Activated CD4-positive, alpha-beta memory T cell treated with anti-CD3 and anti-CD28 coated beads, Interleukin-2, amount 10 ng/mL, durations not matched to agents 7 days and 5 days (primary cell): Measurements from ENCODE around the gene EBP. TPM values are rescaled to one million over a fixed set of nuclear protein-coding genes. Genes with fewer than 3 reads are reported as not detected.
A peak's percentile ranks its signal among the peaks of the same experiment; 100 is the strongest.
"Not testable (repeated sequence)": the region's sequence is repeated elsewhere in the genome, so short reads cannot be mapped to it uniquely, and the experiment has no call there.

Source experiments
- CTCF ChIA-PET: fragments of 350-600 bp; sonication (Branson Sonifier 250); formaldehyde crosslinking; loops from one replicate; lab custom pipeline; 2021; ENCODE audit warnings: antibody characterized with exemption, inconsistent platforms; lab: Charles Lee
- POLR2A ChIA-PET: fragments of 350-600 bp; sonication (Branson Sonifier 250); formaldehyde crosslinking; loops from one replicate; lab custom pipeline; 2021; ENCODE audit warnings: antibody characterized with exemption; lab: Charles Lee
- DNase-seq: peaks from one replicate; pipeline ENCODE4 v3.0.0-alpha.2; 2020
- H3K27ac Mint-ChIP-seq: one replicate; pipeline ENCODE4 v1.8.0; 2021; ENCODE audit warnings: mild to moderate bottlenecking, mixed read lengths
- H3K27me3 Mint-ChIP-seq: one replicate; pipeline ENCODE4 v1.8.0; 2021; ENCODE audit warnings: mixed read lengths
- H3K36me3 Mint-ChIP-seq: one replicate; pipeline ENCODE4 v1.8.0; 2021; ENCODE audit warnings: low read depth, mixed read lengths
- H3K4me1 Mint-ChIP-seq: one replicate; pipeline ENCODE4 v1.8.0; 2021; ENCODE audit warnings: mixed read lengths
- H3K4me3 Mint-ChIP-seq: one replicate; pipeline ENCODE4 v1.8.0; 2021; ENCODE audit warnings: mild to moderate bottlenecking, mixed read lengths
- H3K9me3 Mint-ChIP-seq: one replicate; pipeline ENCODE4 v1.8.0; 2021; ENCODE audit warnings: mixed read lengths
- total RNA-seq, 2 experiments: library from RNA; stranded (reverse); gene quantifications; one replicate each; pipeline ENCODE4 v1.2.3, GENCODE V29; 2021

Gene EBP
- total RNA-seq, 2 experiments from 2014 or later, result 446 to 461 TPM

GRCh38 chrX:48532161-48532560, 10.6 kb downstream of the EBP start:
- Mint-ChIP-seq H3K27me3 (no peaks in the 10 kb centered on the region), H3K4me1 (peaks cover 47% of the 10 kb centered on the region), H3K36me3 (peaks cover 54% of the 10 kb centered on the region), H3K27ac (peak overlapping the region; percentile 97), H3K4me3 (no peak overlapping the region), H3K9me3 (no peaks in the 10 kb centered on the region)
- ChIA-PET CTCF (interaction anchor here (1.2 kb wide), 1 partner anchor 8 kb away, joined by 3 read pairs; no protein-coding TSS in a partner anchor), POLR2A (interaction anchor here (1.2 to 3.8 kb wide), 6 partner anchors 8 to 42 kb away, joined by 3 to 18 read pairs (median 10); partner anchors contain the start of genes EBP, RBM3 and TBC1D25)
- no peak for DNase-seq

DNA sequence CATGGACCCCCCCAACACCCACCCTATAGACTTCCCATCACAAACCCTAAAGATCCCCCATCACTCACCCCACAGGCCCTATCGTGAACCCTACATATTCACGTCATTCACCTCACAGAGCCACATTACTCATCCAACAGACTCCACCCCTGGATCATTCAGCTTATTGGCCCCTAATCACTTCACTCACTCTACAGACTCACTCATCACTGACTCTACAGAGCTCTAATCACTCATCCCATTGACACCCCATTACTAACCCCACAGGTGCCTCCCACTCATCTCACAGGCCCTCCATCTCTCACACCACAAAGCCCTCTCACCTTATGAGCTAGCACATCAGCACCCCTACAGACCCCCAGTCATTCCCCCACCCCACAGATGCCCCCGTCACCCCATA, 11.6 kb downstream of the EBP start:
- Mint-ChIP-seq H3K27me3 (no peaks in the 10 kb centered on the region), H3K4me3 (no peak overlapping the region), H3K4me1 (peaks cover 40% of the 10 kb centered on the region), H3K9me3 (no peaks in the 10 kb centered on the region), H3K27ac (peak overlapping the region; percentile 16), H3K36me3 (peaks cover 46% of the 10 kb centered on the region)
- DNase-seq, result no peak
- ChIA-PET CTCF (no interaction called here), POLR2A (interaction anchor here (2.6 kb wide), 1 partner anchor 41 kb away, joined by 16 read pairs; the partner anchor contains the start of gene RBM3)

DNA sequence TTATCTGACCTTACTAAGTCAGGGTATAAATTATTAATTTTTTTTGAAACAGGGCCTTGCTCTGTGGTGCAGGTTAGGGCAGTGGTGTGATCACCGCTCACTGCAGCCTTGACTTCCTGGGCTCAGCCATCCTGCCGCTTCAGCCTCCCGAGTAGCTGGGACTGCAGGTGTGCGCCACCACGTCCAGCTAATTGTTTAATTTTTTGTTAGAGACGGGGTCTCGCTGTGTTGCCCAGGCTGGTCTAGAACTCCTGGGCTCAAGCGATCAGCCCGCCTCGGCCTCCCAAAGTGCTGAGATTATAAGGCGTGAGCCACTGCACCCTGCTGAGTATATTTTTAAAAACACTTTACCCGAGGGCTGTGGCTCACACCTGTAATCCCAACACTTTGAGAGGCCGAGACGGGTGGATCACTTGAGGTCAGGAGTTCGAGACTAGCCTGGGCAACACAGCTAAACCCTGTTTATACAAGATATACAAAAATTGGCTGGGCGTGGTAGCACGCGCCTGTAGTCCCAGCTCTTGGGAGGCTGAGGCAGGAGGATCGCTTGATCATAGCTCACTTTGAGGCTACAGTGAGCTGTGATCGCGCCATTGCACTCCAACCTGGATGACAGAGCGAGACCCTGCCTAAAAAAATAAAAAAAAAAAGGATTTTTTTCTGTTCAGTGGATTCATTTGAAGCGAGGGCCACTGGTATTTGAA, 17.2 kb downstream of the EBP start:
- Mint-ChIP-seq H3K9me3 (no peaks in the 10 kb centered on the region), H3K36me3 (peaks cover 27% of the 10 kb centered on the region), H3K27ac (peak overlapping the region; percentile 95), H3K27me3 (no peaks in the 10 kb centered on the region), H3K4me3 (peak overlapping the region; percentile 93), H3K4me1 (peaks cover 30% of the 10 kb centered on the region)
- POLR2A ChIA-PET, result interaction anchor here (0.7 to 4.9 kb wide), 12 partner anchors 8 to 198 kb away, joined by 3 to 50 read pairs (median 4); partner anchors contain the start of genes EBP, FTSJ1 and RBM3
- no peak for DNase-seq
- CTCF ChIA-PET, result interaction anchor here (0.6 to 3.4 kb wide), 14 partner anchors 11 to 420 kb away, joined by 3 to 18 read pairs (median 6); partner anchors contain the start of genes EBP, FTSJ1, RBM3 and SLC38A5

GRCh38 chrX:48539345-48540027, 17.9 kb downstream of the EBP start, which contains the start of gene TBC1D25:
Gene TBC1D25 (plus strand): TSS chrX:48539714. CDS start chrX:48539798, 84 bp downstream.
- H3K27ac Mint-ChIP-seq, result peak within 1 kb of the TSS; percentile 95
- peaks cover 25% of the 10 kb centered on the region for H3K36me3 Mint-ChIP-seq

GRCh38 chrX:48540028-48540375, 18.4 kb downstream of the EBP start:
- POLR2A ChIA-PET, result interaction anchor here (0.7 to 4.9 kb wide), 14 partner anchors 9 to 984 kb away, joined by 3 to 50 read pairs (median 4); partner anchors contain the start of genes EBP, FTSJ1 and RBM3
- Mint-ChIP-seq H3K9me3 (no peaks in the 10 kb centered on the region), H3K27ac (peak overlapping the region; percentile 95), H3K4me3 (peak overlapping the region; percentile 93), H3K36me3 (peaks cover 26% of the 10 kb centered on the region), H3K4me1 (peaks cover 27% of the 10 kb centered on the region), H3K27me3 (no peaks in the 10 kb centered on the region)
- CTCF ChIA-PET, result interaction anchor here (0.7 to 3.4 kb wide), 14 partner anchors 8 to 462 kb away, joined by 3 to 18 read pairs (median 6); partner anchors contain the start of genes EBP, FTSJ1, GRIPAP1 and RBM3
- DNase-seq, result peak; percentile 65

More at GRCh38 chrX:48539345-48540027, 17.9 kb downstream of the EBP start, which contains the start of gene TBC1D25:
- POLR2A ChIA-PET, result interaction anchor here (0.7 to 4.9 kb wide), 21 partner anchors 9 to 983 kb away, joined by 3 to 50 read pairs (median 4); partner anchors contain the start of genes EBP, FTSJ1 and RBM3
- no peaks in the 10 kb centered on the region for H3K27me3 Mint-ChIP-seq
- peaks cover 29% of the 10 kb centered on the region for H3K4me1 Mint-ChIP-seq
- peak; percentile 97 for DNase-seq
- H3K4me3 Mint-ChIP-seq, result peak within 1 kb of the TSS; percentile 93
- H3K9me3 Mint-ChIP-seq, result no peaks in the 10 kb centered on the region
- CTCF ChIA-PET, result interaction anchor here (0.6 to 3.4 kb wide), 17 partner anchors 8 to 463 kb away, joined by 3 to 18 read pairs (median 4); partner anchors contain the start of genes EBP, FTSJ1, GRIPAP1 and RBM3

- Mint-ChIP-seq H3K4me3 (peak overlapping the region; percentile 93), H3K4me1 (peaks cover 24% of the 10 kb centered on the region)
- CTCF ChIA-PET, result interaction anchor here (0.8 to 3.4 kb wide), 10 partner anchors 9 to 462 kb away, joined by 3 to 18 read pairs (median 7); partner anchors contain the start of genes FTSJ1, GRIPAP1, RBM3 and SLC38A5
Observed at GRCh38 chrX:48540480-48540879, 18.9 kb downstream of the EBP start.

DNA sequence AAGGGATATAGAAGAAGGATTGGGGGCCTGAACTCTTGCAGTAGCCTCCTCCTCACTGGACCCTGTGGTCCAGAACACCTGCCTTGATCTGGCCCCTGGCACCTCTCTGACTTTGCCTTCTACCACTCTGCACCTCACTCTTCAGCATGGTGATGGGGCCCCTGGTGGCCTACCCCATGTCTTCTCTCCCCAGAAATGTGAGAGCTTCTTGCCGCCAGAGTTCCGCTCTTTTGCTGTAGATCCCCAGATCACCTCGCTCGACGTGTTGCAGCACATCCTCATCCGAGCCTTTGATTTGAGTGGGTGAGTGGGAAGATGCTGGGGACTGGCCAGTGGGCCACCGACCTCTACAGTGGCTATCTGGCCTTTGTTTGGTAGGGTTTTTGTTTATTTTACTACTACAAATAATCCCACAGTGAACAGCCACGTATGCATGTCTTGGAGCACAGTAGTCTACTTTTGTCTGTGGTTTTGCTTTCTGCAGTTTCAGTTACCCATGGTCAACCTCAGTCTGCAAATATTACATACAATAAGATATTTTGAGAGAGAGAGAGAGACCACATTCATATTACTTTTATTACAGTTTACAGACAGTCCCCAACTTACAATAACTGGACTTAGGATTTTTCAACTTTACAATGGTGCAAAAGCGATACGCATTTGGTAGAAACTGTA, 19.7 kb downstream of the EBP start:
- Mint-ChIP-seq H3K36me3 (peaks cover 27% of the 10 kb centered on the region), H3K9me3 (no peaks in the 10 kb centered on the region), H3K27me3 (no peaks in the 10 kb centered on the region), H3K27ac (peak overlapping the region; percentile 95), H3K4me3 (peak overlapping the region; percentile 93), H3K4me1 (peaks cover 22% of the 10 kb centered on the region)
- ChIA-PET CTCF (interaction anchor here (2.2 kb wide), 1 partner anchor 73 kb away, joined by 17 read pairs; the partner anchor contains the start of gene SLC38A5), POLR2A (interaction anchor here (1.5 to 4.9 kb wide), 3 partner anchors 11 to 33 kb away, joined by 18 to 50 read pairs (median 33); partner anchors contain the start of genes EBP and RBM3)
- no peak for DNase-seq

More at GRCh38 chrX:48540480-48540879, 18.9 kb downstream of the EBP start:
- DNase-seq, result no peak
- POLR2A ChIA-PET, result interaction anchor here (0.8 to 4.9 kb wide), 12 partner anchors 10 to 984 kb away, joined by 3 to 50 read pairs (median 5); partner anchors contain the start of genes EBP, FTSJ1 and RBM3
- no peaks in the 10 kb centered on the region for H3K9me3 Mint-ChIP-seq
- no peaks in the 10 kb centered on the region for H3K27me3 Mint-ChIP-seq
- H3K27ac Mint-ChIP-seq, result peak overlapping the region; percentile 95
- H3K36me3 Mint-ChIP-seq, result peaks cover 27% of the 10 kb centered on the region

GRCh38 chrX:48548871-48549270, 27.3 kb downstream of the EBP start:
- peaks cover 1% of the 10 kb centered on the region for H3K4me1 Mint-ChIP-seq
- DNase-seq, result no peak
- peaks cover 30% of the 10 kb centered on the region for H3K36me3 Mint-ChIP-seq
- H3K27ac Mint-ChIP-seq, result no peak overlapping the region
- ChIA-PET CTCF (no interaction called here), POLR2A (no interaction called here)
- H3K27me3 Mint-ChIP-seq, result no peaks in the 10 kb centered on the region
- no peaks in the 10 kb centered on the region for H3K9me3 Mint-ChIP-seq
- no peak overlapping the region for H3K4me3 Mint-ChIP-seq

- POLR2A ChIA-PET, H3K4me1 Mint-ChIP-seq, DNase-seq, CTCF ChIA-PET, H3K9me3 Mint-ChIP-seq, H3K27me3 Mint-ChIP-seq, H3K4me3 Mint-ChIP-seq, H3K27ac Mint-ChIP-seq: not testable (repeated sequence)
- peaks cover 38% of the 10 kb centered on the region for H3K36me3 Mint-ChIP-seq
Observed at GRCh38 chrX:48555731-48556325, 34.2 kb downstream of the EBP start.

DNA sequence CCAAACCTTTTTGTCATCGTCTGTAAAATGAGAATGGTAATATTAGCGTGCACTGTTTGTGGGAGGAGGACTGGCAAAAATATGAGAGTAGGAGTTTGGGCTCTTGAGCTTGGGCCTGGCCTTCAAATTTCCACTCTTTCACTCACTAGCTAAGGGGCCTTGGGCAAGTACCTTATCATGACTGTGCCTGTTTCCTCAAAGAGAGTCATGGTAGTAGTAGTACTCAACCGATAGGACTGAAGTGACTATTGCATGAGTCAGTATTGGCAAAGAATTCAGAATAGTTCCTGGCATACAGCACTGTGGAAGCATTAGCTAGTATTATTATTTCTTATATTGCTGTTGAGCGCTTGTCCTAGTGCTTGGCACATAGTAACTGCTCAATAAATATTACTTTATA, 36.7 kb downstream of the EBP start:
- H3K36me3 Mint-ChIP-seq, result peaks cover 46% of the 10 kb centered on the region
- DNase-seq, result no peak
- no peaks in the 10 kb centered on the region for H3K27me3 Mint-ChIP-seq
- no peaks in the 10 kb centered on the region for H3K9me3 Mint-ChIP-seq
- H3K4me3 Mint-ChIP-seq, result no peak overlapping the region
- no peaks in the 10 kb centered on the region for H3K4me1 Mint-ChIP-seq
- no peak overlapping the region for H3K27ac Mint-ChIP-seq
- POLR2A ChIA-PET, result interaction anchor here (1.0 to 1.3 kb wide), 2 partner anchors 16 to 19 kb away, joined by 4 read pairs; partner anchors contain the start of genes RBM3 and TBC1D25
- CTCF ChIA-PET, result no interaction called here

DNA sequence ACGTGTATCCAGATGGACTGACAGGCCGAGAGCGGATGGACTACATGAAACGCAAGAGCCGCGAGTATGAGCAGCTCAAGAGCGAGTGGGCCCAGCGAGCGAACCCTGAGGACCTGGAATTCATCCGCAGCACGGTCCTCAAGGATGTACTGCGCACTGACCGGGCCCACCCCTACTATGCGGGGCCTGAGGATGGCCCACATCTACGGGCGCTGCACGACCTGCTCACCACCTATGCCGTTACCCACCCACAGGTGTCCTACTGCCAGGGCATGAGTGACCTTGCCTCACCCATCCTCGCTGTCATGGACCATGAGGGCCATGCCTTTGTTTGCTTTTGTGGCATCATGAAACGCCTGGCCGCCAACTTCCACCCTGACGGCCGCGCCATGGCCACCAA, 38.0 kb downstream of the EBP start:
- DNase-seq, result no peak
- CTCF ChIA-PET, result no interaction called here
- POLR2A ChIA-PET, result no interaction called here
- no peaks in the 10 kb centered on the region for H3K9me3 Mint-ChIP-seq
- H3K4me1 Mint-ChIP-seq, result no peaks in the 10 kb centered on the region
- no peak overlapping the region for H3K27ac Mint-ChIP-seq
- H3K4me3 Mint-ChIP-seq, result no peak overlapping the region
- no peaks in the 10 kb centered on the region for H3K27me3 Mint-ChIP-seq
- H3K36me3 Mint-ChIP-seq, result peaks cover 45% of the 10 kb centered on the region
